Right lobe of liver (tissue), 4 donors: ENCODE measurements around the gene PEF1.

Source experiments
- CTCF ChIP-seq, 4 donors: fragments of 200-600 bp in 3 of 4; fragments of 450-650 bp in 1 of 4; IDR thresholded peaks; one replicate each; pipeline versions ENCODE4 v1.5.1 to v1.8.0; 2016 to 2022; ENCODE audit warnings: antibody characterized with exemption in 4 of 4, mild to moderate bottlenecking in 2 of 4
- POLR2A ChIP-seq: fragments of 450-650 bp; IDR thresholded peaks from one replicate; pipeline ENCODE4 v1.6.1; 2017; ENCODE audit warnings: antibody characterized with exemption, mild to moderate bottlenecking
- donor health status: DM: no; HTN: no; CAD: no.
- donor health status: DM: no; HTN: no; CAD: no.
- donor health status: DM: no; HTN: yes; CAD: no.

DNA sequence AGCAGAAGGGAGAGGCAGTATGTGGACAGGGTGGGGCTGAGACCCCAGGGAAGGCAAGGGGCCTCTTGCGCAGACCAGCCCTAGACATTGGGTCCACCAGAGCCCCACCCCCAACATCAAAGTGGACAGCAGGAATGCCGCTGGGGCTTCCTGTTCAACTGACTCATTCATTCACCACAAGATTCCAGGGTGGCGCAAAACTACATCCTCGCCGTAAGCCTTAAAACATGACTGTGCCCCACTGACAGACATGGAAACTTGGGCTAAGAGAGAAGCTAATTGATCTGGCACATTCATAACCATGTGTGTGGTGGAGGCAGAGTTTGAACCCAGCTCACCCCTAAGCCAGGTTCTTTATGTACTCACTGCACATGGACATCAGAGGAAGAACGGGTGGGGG is 45.2 kb upstream of the PEF1 start:
- TF ChIP-seq CTCF (IDR thresholded peaks at IDR 0.05) (no peak), POLR2A (no peak)
